Measurements from ENCODE around the gene AHCYL1.
A peak's percentile ranks its signal among the peaks of the same experiment; 100 is the strongest.

Gene AHCYL1

GRCh38 chr1:110047463-110047862 is 62.9 kb downstream of the AHCYL1 start:
- Mint-ChIP-seq H3K4me1 (no peaks in the 10 kb centered on the region), H3K9me3 (no peaks in the 10 kb centered on the region), H3K27ac (no peak overlapping the region), H3K27me3 (no peaks in the 10 kb centered on the region), H3K36me3 (peaks cover 32% of the 10 kb centered on the region), H3K4me3 (no peak overlapping the region)
- no peak for DNase-seq (ENCODE audit: low spot score in 2 of 2)
- no peak for ATAC-seq (ENCODE audit: low read depth)

DNA sequence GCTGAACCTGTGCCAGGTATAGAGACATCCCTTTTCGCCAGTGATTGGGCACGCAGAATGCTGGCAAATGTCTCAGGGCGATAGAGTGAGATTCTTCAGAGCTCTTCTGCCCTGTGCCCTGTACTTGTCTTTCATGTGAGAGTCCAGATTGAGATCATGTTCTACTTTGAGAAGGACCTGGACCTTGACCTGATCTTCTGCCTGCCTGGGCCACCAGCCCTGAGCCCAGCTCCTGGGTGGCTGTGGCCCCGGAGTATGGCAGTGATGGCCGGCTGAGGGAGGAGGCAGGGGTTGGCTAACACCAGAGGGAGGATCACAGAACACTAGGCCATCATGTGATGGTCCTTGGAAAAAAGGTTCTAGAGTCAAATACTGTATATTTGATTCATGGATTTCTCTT is 63.7 kb downstream of the AHCYL1 start:
- Mint-ChIP-seq H3K9me3 (no peaks in the 10 kb centered on the region), H3K4me1 (no peaks in the 10 kb centered on the region), H3K27me3 (no peaks in the 10 kb centered on the region), H3K4me3 (no peak overlapping the region), H3K36me3 (peaks cover 34% of the 10 kb centered on the region), H3K27ac (no peak overlapping the region)
- DNase-seq (ENCODE audit: low spot score in 2 of 2) (no peak), ATAC-seq (ENCODE audit: low read depth) (no peak)

DNA sequence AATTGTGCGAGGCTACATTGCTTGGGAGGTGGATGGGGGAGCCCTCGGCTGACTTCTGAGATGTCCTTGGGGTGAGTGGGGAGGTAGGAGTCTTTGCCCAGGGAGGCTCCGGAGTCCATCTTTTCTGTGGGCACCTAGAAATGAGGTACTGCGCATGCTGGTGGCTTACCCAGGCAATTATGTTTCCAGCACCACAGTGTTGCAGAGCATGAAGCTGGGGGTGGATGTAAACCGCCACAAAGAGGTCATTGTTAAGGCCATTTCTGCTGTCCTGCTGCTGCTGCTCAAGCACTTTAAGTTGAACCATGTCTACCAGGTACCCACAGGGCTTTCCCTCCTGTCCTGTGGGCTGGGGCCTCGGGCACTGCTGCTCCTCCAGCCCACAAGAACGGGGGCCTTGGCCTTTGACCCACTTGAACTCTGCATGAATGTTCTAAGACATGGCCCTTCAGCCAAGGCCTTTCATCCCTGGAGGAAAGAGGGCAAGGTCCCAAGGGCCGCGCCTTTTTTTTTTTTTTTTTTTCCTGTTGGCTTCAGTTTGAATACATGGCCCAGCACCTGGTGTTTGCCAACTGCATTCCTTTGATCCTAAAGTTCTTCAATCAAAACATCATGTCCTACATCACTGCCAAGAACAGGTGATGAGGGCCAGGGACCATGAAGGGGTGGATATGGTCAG is 64.5 kb downstream of the AHCYL1 start:
- DNase-seq (ENCODE audit: low spot score in 2 of 2) (no peak), ATAC-seq (ENCODE audit: low read depth) (no peak)
- Mint-ChIP-seq H3K9me3 (no peaks in the 10 kb centered on the region), H3K36me3 (peaks cover 38% of the 10 kb centered on the region), H3K4me3 (no peak overlapping the region), H3K27ac (no peak overlapping the region), H3K4me1 (peaks cover 5% of the 10 kb centered on the region), H3K27me3 (no peaks in the 10 kb centered on the region)

- Mint-ChIP-seq H3K4me3 (no peak overlapping the region), H3K36me3 (peaks cover 37% of the 10 kb centered on the region), H3K27me3 (no peaks in the 10 kb centered on the region), H3K9me3 (no peaks in the 10 kb centered on the region), H3K4me1 (peaks cover 5% of the 10 kb centered on the region), H3K27ac (no peak overlapping the region)
- ATAC-seq (ENCODE audit: low read depth): no peak
- DNase-seq (ENCODE audit: low spot score in 2 of 2): no peak
Observed at GRCh38 chr1:110049801-110050601, 65.4 kb downstream of the AHCYL1 start.

DNA sequence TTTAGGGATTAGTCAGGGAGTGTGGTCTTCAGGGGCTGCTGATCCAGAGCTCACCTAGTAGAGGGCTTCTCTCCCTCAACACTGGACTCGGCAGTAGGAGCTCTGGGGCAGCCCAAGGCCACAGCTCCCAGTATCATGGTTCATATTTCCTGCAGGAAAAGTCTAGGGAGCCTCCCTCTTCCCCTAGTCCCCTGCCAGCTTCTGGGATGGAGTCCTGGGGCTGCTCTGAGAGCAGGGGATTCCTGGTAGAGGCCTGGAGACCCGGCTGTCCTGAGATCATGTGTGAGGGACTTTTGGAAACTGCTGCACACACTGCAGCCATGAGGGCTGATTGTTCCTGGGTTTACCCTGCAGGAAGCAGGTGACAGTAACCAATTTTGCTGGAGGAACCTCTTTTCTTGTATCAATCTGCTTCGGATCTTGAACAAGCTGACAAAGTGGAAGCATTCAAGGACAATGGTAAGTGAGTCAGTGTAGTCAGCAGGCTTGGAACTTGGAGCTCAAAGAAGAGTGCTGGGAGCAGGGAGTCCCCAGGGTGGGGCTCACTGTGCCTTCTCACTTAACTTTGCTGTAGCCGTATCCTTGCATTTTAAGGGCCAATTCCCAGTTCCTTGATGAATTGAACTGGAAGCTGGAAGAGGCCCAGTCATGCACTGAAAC is 66.2 kb downstream of the AHCYL1 start:
- ATAC-seq (ENCODE audit: low read depth): no peak
- Mint-ChIP-seq H3K4me3 (no peak overlapping the region), H3K27me3 (no peaks in the 10 kb centered on the region), H3K27ac (no peak overlapping the region), H3K4me1 (peaks cover 5% of the 10 kb centered on the region), H3K9me3 (no peaks in the 10 kb centered on the region), H3K36me3 (peaks cover 36% of the 10 kb centered on the region)
- no peak for DNase-seq (ENCODE audit: low spot score in 2 of 2)

GRCh38 chr1:110051262-110051648 is 66.7 kb downstream of the AHCYL1 start:
- H3K4me3 Mint-ChIP-seq: no peak overlapping the region
- H3K27me3 Mint-ChIP-seq: no peaks in the 10 kb centered on the region
- H3K4me1 Mint-ChIP-seq: peaks cover 5% of the 10 kb centered on the region
- peaks cover 35% of the 10 kb centered on the region for H3K36me3 Mint-ChIP-seq
- ATAC-seq (ENCODE audit: low read depth) (no peak), DNase-seq (ENCODE audit: low spot score in 2 of 2) (no peak)
- no peaks in the 10 kb centered on the region for H3K9me3 Mint-ChIP-seq
- H3K27ac Mint-ChIP-seq: no peak overlapping the region

GRCh38 chr1:110053552-110054428 is 69.2 kb downstream of the AHCYL1 start:
- Mint-ChIP-seq H3K4me3 (no peak overlapping the region), H3K9me3 (no peaks in the 10 kb centered on the region), H3K27me3 (no peaks in the 10 kb centered on the region), H3K27ac (no peak overlapping the region), H3K4me1 (peaks cover 5% of the 10 kb centered on the region), H3K36me3 (peaks cover 37% of the 10 kb centered on the region)
- peak; percentile 74 for DNase-seq (ENCODE audit: low spot score in 2 of 2)
- ATAC-seq (ENCODE audit: low read depth): peak; percentile 78

GRCh38 chr1:110055493-110056284 is 71.1 kb downstream of the AHCYL1 start:
- DNase-seq (ENCODE audit: low spot score in 2 of 2) (no peak), ATAC-seq (ENCODE audit: low read depth) (no peak)
- Mint-ChIP-seq H3K4me1 (peaks cover 5% of the 10 kb centered on the region), H3K27ac (no peak overlapping the region), H3K9me3 (no peaks in the 10 kb centered on the region), H3K27me3 (no peaks in the 10 kb centered on the region), H3K36me3 (peaks cover 36% of the 10 kb centered on the region), H3K4me3 (no peak overlapping the region)

- no peak overlapping the region for H3K4me3 Mint-ChIP-seq
- DNase-seq (ENCODE audit: low spot score in 2 of 2) (no peak), ATAC-seq (ENCODE audit: low read depth) (no peak)
- H3K36me3 Mint-ChIP-seq: peaks cover 36% of the 10 kb centered on the region
- H3K4me1 Mint-ChIP-seq: peaks cover 5% of the 10 kb centered on the region
- no peaks in the 10 kb centered on the region for H3K9me3 Mint-ChIP-seq
- no peak overlapping the region for H3K27ac Mint-ChIP-seq
- no peaks in the 10 kb centered on the region for H3K27me3 Mint-ChIP-seq
Observed at GRCh38 chr1:110056285-110056683, 71.7 kb downstream of the AHCYL1 start.

DNA sequence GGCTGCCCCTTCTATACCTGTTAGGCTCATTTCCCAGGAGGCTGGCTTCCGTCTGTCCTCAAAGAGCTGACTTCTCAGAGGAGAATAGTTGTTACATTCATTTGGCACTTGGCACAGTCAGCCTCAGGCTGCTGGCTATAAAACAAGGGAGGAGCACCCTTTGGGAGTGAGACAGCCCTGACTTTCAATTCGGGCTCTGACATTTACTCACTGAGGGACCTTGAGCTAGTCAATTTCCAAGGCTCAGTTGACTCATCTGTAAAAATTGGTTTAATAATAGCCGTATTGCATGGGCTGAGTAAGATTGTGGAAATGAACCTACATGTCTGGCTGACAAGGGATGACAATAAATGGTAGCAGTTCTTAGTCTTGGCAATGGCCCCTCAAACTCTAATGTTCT is 72.2 kb downstream of the AHCYL1 start:
- H3K4me3 Mint-ChIP-seq: no peak overlapping the region
- peaks cover 5% of the 10 kb centered on the region for H3K4me1 Mint-ChIP-seq
- H3K9me3 Mint-ChIP-seq: no peaks in the 10 kb centered on the region
- no peak overlapping the region for H3K27ac Mint-ChIP-seq
- ATAC-seq (ENCODE audit: low read depth) (no peak), DNase-seq (ENCODE audit: low spot score in 2 of 2) (no peak)
- peaks cover 37% of the 10 kb centered on the region for H3K36me3 Mint-ChIP-seq
- no peaks in the 10 kb centered on the region for H3K27me3 Mint-ChIP-seq

DNA sequence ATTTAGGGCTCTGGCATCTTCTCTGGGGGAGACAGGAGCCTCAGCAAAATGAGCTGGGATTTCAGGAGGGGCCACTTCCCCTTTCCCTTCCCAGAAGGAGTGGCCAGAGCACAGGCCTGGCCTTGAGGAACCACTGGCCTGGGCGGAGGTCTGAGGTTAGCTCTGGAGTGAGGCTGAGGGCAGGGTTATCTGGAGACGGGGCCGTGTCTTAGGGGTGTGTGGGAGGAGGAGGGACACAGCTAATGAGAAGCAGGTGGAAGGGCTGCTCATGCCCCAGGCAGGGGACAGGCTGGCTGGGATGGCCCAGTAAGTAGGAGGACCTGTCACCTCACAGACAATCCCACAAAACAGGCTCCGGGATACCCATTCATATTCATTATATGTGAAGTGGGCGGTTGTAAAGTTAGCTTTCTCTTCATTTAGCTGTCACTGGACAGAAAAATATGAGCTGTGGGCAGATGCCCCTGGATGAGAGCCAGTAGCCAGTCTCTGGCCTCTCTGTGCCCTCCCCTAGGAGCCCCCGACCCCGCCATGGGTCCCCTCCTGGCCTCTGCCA is 73.5 kb downstream of the AHCYL1 start:
- ATAC-seq (ENCODE audit: low read depth) (no peak), DNase-seq (ENCODE audit: low spot score in 2 of 2) (no peak)
- Mint-ChIP-seq H3K9me3 (no peaks in the 10 kb centered on the region), H3K4me3 (no peak overlapping the region), H3K36me3 (peaks cover 34% of the 10 kb centered on the region), H3K27ac (no peak overlapping the region), H3K4me1 (peaks cover 5% of the 10 kb centered on the region), H3K27me3 (no peaks in the 10 kb centered on the region)

GRCh38 chr1:110058591-110058990 is 74.0 kb downstream of the AHCYL1 start:
- H3K27me3 Mint-ChIP-seq: no peaks in the 10 kb centered on the region
- no peaks in the 10 kb centered on the region for H3K9me3 Mint-ChIP-seq
- peaks cover 4% of the 10 kb centered on the region for H3K4me1 Mint-ChIP-seq
- DNase-seq (ENCODE audit: low spot score in 2 of 2) (no peak), ATAC-seq (ENCODE audit: low read depth) (no peak)
- H3K4me3 Mint-ChIP-seq: no peak overlapping the region
- H3K36me3 Mint-ChIP-seq: peaks cover 30% of the 10 kb centered on the region
- H3K27ac Mint-ChIP-seq: no peak overlapping the region

All from memory B cell (primary cell).